MM.1S (cell line): ENCODE measurements around the gene CHTF18.

ENCODE experiments used
- EZH2 ChIP-seq: fragments of 300-600 bp; sonication (generic); optimal IDR thresholded peaks from 2 replicates; pipeline ENCODE3; 2017; ENCODE audit warnings: low read depth, mild to moderate bottlenecking, antibody characterized with exemption, low read length, mixed read lengths
- EZH2phosphoT487 ChIP-seq: fragments of 300-600 bp; sonication (generic); IDR thresholded peaks from 2 replicates; pipeline ENCODE4 v1.6.1; 2018; ENCODE audit warnings: antibody characterized with exemption, low read length
- TF ChIP-seq, protein P1 (sequence below): fragments of 300-600 bp; sonication (generic); IDR thresholded peaks from 2 replicates; pipeline ENCODE4 v1.5.1; 2016; ENCODE audit warnings: antibody characterized with exemption, low read length, mixed read lengths

DNA sequence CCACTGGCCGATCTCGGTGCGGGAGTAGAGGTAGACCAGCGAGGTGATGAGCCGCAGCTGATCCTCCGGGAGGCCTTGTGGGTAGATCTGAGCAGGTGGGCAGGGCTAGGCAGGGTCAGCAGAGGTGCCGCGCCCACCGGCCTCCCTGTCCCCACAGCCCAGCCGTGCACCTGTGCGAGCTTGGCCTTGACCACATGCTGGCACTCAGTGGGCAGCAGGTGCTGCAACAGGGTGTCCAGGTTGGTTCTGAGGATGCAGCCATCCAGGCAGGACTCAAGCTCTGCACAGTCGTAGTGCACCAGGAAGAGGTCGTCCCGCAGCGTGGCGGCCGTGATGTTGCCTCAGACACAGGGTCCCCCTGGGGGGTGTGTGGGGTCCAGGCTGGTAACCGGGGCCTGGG lies 15.5 kb upstream of the CHTF18 start:
- TF ChIP-seq, protein P1, sequence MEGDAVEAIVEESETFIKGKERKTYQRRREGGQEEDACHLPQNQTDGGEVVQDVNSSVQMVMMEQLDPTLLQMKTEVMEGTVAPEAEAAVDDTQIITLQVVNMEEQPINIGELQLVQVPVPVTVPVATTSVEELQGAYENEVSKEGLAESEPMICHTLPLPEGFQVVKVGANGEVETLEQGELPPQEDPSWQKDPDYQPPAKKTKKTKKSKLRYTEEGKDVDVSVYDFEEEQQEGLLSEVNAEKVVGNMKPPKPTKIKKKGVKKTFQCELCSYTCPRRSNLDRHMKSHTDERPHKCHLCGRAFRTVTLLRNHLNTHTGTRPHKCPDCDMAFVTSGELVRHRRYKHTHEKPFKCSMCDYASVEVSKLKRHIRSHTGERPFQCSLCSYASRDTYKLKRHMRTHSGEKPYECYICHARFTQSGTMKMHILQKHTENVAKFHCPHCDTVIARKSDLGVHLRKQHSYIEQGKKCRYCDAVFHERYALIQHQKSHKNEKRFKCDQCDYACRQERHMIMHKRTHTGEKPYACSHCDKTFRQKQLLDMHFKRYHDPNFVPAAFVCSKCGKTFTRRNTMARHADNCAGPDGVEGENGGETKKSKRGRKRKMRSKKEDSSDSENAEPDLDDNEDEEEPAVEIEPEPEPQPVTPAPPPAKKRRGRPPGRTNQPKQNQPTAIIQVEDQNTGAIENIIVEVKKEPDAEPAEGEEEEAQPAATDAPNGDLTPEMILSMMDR, result no peak
- no peak for TF ChIP-seq EZH2
- TF ChIP-seq EZH2phosphoT487, result no peak
